Activated T-cell treated with anti-CD3 and anti-CD28 coated beads, Interleukin-2, amount 50 U/mL, for 48 hours (primary cell): Measurements from ENCODE around the gene AQP6.
"Not testable (repeated sequence)": the region's sequence is repeated elsewhere in the genome, so short reads cannot be mapped to it uniquely, and the experiment has no call there.

Source experiments
- DNase-seq, 2 experiments: peaks; one replicate each; pipeline ENCODE4 v3.0.0-alpha.2; 2020

AQP6 gene

DNA sequence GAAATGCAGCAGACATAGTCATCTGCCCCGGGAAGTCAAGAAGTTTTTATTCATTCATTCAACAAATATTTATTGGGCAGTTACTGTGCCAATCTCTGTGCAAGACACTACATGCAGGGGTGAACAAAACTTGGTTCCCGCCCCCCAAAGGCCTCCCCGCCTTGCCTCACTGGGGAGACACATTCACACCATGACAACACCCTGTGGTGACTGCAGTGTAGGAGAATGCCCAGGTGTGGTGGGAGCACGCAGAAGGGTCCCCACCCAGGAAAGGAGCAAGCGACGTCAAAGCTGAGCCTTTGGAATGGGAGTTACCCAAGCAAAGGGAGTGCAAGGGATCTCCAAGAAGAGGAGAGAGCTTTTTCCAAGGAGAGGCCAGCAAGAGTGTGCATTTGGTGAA is 1.6 kb upstream of the AQP6 start:
- no peak for DNase-seq

DNA sequence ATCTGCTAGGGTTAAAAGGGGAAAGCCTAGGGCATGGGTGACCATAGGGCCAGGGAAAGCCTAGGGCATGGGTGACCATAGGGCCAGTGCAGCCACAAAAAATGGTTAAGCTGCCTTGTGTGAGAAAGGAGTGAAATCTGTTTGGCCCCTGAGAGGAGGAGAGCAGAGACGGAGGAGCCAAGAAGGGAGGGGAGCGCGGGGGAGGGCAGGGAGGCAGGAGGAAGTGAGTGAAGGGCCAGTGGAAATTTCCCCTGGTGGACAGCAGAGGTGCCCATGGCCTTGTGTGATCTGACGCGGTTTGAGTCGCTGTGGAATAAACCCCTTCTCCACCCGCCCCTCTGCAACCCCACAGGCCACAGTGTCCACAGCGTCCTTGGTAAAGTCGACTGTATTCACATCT is 618 bp upstream of the AQP6 start:
- no peak for DNase-seq

DNA sequence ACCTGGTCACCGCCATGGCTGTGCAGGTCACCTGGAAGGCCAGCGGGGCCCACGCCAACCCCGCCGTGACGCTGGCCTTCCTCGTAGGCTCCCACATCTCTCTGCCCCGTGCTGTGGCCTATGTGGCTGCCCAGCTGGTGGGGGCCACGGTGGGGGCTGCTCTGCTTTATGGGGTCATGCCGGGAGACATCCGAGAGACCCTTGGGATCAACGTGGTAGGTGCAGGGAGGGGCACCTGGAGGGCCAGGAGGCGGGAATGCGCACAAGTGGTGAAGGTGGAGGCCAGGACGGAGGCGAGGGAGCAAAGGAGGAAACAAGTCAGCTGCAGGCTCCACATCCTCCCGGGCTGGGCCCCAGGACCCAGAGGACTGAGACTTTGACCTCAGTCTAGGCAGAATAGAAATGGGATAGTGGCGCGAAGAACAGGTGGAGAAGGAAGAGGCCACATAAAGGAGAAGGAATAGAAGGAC is 649 bp downstream of the AQP6 start:
- no peak for DNase-seq

DNA sequence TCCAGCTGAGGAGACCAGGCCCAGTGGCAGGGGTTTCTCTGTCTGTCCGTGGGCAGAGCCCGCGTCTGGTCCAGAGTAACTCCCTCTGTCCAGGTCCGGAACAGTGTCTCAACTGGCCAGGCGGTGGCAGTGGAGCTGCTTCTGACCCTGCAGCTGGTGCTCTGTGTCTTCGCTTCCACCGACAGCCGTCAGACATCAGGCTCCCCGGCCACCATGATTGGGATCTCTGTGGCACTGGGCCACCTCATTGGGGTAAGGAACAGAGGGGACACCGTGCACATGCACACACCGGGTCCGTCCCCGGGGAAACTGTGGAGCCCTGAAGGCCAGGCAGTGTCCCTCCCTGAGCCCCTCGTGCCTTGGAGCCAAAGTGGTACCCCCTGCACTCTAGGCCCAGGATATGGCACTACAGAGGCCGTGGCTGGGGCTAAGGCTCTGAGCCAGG is 1.5 kb downstream of the AQP6 start:
- DNase-seq: no peak

DNA sequence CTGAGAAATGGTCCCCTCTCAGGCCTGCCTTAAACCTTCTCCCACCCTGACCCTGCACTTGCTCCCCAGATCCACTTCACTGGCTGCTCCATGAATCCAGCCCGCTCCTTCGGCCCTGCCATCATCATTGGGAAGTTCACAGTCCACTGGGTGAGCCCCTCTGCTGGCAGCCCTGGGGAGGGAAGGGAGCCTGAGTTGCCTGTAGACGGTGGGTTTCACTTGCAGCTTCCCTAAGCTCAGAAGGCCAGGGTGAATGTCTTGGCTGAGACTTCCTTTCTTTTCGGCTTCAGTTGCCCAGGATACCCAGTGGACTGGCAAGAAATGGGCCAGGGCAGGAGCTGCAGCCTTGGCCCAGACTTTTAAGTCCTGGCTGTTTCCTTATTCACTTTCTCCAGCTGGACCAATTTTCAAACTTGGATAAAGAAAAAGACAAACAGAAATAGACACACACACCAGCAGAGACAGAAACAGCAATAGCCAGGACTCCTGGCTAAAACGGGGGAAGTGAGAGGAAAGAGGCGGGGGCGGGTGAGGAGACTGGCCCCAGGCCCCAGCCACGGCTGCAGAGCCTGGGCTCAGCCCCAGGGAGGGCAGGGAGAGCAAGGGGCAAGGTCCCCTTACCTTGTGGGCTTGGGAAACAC is 2.0 kb downstream of the AQP6 start:
- DNase-seq: no peak

DNA sequence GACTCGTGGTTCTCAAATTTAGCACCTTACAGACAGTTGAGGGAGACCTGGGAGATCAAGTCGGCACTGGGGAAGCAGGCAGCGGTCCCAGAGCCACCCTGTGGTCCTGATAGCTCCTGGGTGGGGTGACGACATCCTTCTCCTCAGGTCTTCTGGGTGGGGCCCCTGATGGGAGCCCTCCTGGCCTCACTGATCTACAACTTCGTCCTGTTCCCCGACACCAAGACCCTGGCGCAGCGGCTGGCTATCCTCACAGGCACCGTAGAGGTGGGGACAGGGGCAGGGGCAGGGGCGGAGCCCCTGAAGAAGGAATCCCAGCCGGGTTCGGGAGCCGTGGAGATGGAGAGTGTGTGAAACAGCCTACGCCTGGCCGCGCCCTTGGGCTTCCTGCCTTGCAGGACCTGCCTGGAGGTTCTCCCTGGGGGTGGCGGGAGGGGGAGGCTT is 2.6 kb downstream of the AQP6 start:
- DNase-seq: no peak

DNA sequence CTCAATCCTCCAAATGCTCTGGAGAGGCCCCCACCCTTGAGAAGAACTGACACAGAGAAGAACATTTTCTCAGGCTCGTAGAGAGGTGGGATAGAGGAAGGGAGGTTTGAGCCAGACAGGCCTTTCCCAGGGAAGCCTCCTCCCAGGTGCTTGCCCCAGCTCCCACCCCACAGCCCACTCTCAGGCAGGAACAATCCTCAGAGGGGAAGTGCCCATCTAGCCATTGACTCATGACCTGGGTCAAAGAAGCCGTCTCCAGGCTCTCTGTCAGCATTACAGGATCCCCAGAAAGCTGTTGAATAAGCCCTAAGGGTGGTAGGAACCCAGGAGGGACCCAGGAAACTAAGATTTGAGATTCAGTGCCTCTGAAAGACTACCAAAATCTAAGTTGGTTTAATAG is 3.8 kb downstream of the AQP6 start:
- no peak for DNase-seq

DNA sequence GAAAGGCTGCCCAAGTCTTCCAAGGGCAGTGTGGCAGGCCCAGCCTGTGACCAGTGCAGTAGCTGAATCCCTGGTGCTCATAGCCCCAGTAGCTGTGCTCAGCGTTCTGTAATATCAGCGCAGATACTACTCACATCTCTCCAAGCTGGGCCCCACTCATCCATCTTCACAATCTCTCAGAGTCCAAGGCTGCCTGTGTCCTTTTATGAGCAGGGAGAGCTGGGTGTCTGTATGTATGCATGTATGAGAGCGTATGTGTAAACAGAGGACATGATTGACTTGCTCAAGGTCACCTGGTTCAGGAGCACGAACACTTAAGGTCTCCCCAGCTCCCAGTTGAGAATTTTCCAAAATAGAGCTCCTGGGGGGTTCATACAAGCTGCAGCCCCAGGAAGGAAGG is 5.4 kb downstream of the AQP6 start:
- no peak for DNase-seq

DNA sequence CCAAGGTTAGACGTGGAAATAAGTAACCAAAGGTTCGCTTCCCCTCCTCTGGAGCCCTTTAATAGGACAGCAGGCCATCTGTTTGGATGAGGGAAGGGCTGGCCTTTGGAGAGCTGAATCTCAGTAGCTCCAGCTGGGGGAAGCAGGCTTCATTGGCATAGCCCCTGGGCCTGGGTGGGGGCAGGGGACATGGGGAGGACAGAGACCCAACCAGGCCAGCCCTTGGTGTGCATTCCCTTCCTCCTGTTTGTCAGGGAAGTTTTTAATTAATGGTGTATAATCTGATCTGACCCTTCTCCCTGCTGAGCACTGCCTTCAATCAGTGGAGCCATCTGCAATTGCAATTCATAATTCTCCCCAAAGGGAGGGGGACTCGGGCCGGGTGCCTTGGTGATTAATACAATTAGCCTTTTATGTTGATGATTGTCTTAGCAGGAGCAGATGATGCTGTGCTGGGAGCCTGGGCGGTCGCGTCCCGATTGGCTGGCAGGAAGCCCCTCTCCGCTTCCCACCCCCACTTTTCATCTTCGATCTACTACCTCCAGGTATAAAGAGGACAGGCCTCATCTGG is 6.4 kb downstream of the AQP6 start:
- no peak for DNase-seq

DNA sequence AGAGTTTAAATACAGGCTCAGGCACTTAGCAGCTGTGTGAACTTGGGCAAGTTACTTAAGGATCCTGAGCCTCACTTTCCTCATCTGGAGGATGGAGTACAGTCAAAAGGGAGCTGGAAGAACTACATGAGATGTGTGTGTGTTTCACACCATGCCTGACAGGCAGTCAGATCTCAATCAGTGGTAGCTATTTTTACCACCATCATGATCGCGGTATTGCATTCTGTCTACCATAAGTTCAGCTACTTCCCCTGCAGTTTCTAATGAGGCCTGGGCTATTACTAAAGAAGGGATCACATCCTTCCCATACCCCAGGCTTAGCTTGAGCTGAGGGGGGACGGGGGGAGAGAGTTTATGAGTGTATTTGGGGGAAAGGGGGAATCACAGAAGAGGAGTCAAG is 7.0 kb downstream of the AQP6 start:
- DNase-seq: no peak

DNA sequence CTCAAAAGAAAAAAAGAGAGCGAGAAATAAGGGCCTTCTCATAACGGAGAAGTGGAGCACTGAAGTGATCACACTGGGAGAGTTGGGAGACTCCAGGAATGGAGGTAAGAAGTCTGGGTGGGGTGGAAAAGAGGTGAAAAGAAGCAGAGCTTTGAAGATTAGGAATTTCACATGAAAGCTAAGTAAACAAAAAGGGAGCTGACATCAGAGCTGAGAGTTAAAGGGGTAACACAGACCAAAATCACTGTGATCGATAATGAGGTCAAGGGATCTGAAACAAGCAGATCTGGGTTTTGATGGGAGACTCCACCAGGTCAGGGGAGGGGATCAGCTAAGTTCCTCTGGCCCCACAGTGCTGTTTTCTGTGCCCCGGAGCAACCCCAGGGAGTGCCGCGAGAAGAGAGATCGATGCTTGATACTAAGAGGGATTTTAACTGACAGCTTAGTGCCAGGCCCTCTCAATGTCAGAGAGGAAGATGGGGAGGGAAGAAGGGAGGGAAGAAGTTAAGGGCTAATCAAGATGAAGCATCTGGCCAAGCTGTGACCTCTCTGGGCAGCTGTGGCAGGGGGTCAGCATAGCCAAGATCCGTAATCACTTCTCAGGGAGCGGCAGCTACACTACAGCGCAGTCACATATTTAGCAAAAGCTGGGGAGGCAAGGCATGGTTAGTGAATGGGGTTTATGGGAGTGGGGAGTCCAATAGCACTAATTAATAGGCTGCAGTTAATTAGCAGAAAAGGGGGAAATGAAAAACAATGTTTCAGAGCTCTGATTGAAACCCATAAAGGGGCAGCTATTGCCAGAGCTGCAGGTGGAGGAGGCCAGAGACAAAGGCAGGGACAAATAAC is 8.0 kb downstream of the AQP6 start:
- DNase-seq: no peak

DNA sequence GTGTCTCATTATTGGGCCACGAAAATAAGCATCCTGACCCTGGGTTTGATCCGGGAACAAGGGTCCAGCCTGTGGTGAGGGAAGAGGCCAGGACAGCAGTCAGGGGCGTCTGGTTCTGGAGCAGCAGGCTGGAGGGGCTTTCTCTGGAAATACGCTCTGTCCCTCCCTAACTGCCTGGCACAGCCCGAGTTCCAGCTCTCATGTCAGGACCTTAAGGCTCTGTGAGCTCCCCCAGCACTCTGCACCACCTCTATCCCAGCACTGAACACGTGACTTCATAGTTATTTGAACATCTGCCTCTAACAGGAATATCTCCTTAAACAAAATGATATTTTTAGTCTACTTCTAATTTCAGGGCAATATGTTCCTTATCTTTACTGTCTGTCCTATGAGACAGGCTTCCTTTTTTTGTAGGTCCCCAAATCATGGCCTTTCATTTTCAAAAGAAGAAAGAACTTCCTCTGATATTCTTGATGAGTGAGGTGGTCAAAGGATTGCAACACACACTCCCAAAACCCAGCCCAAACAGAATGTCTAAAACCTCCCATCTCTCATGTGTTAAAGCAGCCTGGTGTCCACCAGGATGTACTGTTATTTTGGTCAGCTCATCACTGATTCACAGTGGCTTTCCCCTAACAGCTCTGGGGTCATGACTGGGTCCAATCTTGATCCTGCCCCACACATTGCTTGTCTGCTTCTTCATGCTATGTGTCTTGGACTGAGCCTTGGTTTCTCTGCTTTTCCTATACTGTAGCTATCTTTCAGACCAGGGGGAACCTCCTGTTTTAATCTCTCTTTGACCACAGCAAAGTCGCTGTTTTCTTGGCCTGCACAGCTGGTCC is 9.7 kb downstream of the AQP6 start:
- no peak for DNase-seq

DNA sequence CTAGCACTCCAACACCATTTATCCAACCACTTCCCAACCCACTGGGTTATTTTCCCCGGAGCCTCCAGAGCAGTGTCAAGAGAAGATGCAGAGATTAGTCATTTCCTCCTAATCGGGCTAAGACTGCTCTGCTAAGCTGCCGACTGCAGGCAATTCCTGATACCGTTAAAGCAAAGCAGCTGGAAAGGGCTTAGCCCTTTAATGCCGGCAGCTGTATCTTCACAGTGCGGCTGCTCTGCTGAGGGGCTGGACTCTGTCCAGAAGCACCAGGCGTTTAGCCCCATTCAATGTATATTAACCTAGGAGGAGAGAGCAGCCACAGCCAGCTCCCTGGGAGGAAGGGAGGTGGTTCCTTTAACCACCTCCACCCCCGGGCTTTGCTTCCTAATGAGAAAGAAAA is 11.1 kb downstream of the AQP6 start:
- DNase-seq: no peak

DNA sequence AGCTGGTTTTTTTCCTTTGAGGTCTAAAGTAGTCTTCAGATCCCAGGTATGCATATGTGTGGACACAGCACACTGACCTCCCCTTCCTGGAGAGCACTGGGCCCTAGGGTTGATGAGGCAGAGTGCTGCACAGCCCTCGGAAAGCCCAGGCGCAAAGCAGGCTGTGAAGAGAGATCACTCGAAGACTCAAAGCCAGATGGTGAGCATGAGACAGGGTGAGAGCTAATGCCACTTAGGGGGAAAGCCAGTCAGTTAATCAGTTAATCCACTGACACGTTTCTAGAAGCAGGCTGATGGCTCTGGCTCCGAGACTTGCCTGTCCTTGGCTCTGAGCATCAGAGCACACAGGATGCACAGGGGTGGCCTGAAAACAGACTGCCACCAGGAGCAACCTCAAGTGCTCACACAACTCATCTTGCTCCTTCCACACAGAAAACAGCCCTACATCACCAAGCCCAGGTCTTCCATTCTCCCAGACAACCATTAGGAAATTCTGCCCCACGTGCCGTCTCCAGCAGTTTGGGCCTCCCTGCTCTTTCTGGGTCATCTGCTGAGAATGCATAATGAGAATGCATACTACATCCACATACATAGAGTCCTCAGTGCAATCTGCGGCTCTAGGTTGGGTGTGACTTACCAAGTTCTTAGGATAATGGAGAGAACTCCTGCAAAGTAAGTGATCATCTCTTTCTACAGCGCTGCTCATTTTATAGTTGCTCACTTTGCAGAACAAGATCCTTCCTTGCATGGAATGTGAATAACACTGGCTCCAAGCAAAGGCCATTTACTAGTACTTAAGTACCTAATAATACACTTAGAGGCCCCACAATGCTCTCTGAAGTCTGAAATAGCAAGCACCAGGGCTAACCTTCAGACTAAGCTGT is 12.0 kb downstream of the AQP6 start:
- no peak for DNase-seq

DNA sequence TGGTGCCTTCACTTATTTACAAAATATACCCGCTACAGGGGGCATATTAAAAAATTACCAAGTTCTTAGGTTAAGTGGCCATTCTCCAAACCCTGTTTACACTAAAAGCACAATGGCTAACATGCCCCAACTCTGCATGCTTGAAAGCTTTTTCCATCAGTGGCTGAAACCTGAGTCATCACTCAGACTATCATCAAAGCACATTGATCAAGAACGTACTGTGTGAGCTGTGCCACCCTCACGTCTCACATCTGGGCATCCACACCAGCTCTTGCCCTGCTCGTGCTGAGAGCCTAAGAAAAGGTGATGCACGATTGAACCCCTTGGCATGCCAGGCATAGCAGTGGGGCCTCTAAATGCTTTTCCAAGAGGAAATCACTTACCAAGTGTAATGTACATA is 13.2 kb downstream of the AQP6 start:
- DNase-seq: no peak

DNA sequence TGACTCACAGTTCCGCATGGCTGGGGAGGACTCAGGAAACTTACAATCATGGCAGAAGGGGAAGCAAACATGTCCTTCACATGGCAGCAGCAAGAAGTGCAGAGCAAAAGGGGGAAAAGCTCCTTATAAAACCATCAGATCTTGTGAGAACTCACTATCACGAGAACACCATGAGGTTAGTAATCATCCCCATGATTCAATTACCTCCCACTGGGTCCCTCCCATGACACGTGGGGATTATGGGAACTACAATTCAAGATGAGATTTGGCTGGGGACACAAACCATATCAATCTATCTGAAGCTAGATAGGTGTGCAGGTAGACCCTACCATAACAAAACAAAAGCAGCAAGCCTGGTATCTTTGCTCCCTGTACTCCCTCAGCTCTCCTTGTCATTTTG is 13.7 kb downstream of the AQP6 start:
- not testable (repeated sequence) for DNase-seq

DNA sequence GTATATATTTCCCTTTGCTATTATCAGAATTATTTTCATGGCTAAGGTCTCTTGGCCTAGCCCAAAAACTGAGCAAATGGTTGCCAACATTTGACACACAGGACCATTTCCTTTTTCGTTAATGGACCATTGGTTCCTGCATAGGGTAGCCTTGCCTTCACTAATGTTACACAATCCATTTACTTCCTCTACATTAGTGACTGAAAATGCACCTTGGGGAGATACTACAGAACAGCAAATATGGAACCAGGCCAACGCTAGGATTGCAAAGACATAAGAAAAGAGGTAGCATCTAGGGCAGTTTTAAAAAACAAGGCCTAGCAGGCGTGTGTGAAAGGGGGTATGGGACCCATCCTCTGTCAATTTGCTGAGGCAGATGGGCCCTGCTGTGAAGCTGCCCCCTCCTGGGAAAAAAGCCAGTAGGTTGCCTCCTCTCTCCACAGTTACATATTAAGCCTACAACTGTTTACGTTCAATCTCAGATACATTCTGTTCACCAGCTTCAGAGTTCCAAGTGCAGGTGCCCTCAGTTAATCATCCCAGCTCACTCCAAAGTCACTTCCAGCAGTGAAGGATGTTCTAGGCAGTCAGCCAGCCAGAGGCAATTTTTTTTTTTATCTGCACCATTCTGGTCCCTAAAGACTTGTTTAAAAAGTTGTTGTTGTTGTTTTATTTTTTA is 15.0 kb downstream of the AQP6 start:
- DNase-seq: no peak

DNA sequence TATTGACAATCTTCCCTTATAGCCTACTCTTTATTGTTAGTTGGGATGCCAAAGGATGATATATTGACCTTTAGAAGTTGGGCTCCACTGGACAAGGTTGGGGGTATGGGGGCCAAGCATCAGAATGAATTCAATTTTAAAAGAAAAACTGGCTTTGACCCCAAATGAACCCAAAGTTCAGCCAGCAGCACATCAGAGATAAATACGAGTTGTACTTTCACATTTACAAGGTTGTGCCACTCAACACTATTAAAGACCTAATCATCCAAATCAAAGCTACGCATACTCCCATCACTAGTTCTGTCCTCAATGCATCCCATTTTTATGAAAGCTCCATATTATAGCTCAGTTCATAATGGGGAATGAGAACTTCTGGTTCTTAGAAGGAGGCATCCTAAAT is 16.7 kb downstream of the AQP6 start:
- DNase-seq: not testable (repeated sequence)

DNA sequence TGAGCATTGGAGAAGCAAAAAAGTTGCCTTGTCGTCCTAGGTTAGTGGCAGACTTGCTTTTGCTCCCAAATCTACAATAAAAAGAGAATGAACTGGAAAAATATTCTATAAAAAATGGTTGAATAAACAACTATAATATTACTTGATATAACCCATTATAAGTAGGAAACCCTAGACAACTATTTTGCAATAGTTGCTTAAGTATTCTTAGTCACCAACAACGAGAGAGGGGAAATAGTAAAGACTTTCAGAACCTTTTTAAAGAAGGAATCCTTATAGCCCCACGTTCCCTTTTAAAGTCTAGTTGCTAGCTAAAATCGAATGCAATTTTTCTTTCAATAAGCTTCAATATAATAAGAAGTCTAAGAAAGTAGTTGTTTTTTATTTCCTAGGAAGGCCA is 17.5 kb downstream of the AQP6 start:
- DNase-seq: no peak

DNA sequence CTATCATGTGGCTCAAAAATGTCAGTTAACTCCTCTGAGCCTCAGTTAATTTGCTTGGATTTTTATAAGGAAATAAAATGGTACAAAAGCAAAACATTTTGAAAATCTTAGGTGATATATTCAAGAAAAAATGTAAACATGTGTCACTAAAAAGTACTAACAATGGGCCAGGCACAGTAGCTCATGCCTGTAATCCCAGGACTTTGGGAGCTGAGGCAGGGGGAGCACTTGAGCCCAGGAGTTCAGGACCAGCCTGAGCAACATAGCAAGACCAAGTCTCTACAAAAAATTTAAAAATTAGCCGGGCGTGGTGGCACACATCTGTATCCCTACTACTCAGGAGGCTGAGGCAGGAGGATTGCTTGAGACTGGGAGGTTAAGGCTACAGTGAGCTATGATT is 25.7 kb downstream of the AQP6 start:
- no peak for DNase-seq

DNA sequence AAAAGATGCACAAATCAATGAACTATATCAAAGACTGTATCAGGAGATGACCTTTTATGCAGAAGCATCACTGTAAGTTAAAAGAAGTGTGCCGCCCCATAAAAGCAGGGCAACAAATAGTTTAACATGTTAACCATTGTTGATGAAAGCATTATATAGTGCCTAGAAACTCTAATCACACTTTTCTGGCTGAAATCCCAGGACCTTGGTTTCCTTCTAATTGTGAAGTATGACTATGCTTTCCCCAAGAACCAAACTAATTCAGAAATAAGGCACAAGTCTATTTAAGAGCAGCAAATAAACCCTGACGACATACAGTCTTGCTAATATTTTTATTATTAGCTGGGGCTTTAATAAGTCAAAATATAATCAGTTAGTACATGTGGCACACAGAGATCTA is 30.8 kb downstream of the AQP6 start:
- DNase-seq: no peak

DNA sequence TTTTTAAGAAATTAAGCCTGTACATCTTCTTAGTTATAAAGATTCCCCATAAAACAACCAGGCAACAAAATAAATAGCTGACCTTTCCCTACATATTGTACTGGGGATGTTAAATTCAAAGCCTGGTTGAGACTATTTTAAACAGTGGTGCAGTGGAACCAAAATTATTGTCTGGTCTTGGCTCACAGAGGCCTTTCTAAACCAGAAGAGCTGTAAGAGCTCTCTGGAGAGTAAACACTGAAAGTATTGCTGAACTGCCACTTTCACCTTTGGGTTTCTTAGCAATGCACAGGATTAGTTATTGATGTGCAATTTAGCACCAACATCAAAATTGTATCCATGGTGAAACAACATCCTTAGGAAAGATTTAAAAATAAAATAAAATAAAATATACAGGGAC is 31.9 kb downstream of the AQP6 start:
- DNase-seq: no peak
